T-helper 2 cell treated with Interferon-gamma antibody and Interleukin-4, amounts not matched to agents 100 ng/mL and 5 ng/mL, for 36 hours (primary cell): ENCODE measurements around the gene ANKRD28. TPM values are rescaled to one million over a fixed set of nuclear protein-coding genes. Genes with fewer than 3 reads are reported as not detected.
"Not testable (repeated sequence)": the region's sequence is repeated elsewhere in the genome, so short reads cannot be mapped to it uniquely, and the experiment has no call there.

Experiments
- intact Hi-C: fragments of 100-400 bp; cut with micrococcal nuclease; formaldehyde crosslinking; loops from one replicate; pipeline ENCODE4 v1.15.1; 2023
- total RNA-seq: library from RNA; stranded (reverse); gene quantifications from 2 replicates; pipeline ENCODE4 v1.2.3, GENCODE V29; 2022

Gene ANKRD28
- total RNA-seq, result 58.4 and 60.4 TPM in 2 replicates

DNA sequence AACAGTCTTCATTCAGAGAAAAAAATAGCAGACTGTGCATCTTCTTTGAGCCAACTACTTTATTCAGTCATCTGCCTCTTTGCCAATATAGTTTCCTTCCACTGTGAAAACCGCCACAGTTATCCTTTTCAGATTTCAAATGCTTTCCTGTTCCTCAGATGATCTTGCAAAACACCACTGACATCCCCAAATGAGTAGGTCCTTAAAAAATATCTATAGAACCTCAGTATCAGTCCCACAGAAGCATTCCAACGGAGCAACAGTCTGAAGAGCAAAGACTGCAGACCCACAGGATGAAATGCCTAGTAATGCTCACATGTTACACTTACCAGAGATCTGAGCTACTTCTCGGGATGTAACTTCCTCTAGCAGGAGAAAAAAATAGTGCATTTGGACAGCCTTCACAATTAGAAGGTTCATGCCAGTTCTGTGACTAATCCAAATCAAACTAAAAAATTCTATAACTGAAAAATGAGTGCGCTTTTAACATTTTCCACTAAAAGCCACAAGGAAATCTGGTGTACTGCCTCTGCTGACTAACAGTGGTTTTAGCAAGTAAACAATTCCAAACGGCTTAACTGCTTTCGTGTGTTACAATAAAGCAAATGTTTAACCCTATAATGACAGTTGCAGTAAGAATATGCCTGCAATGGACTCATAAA, at the start of gene ANKRD28:
Gene ANKRD28, minus strand, starts transcription at position 338 of the 662 bp plus-strand sequence. CDS start 1,458 bp downstream, outside the sequence.
- intact Hi-C loops, result loop anchor here (2.0 to 10.0 kb wide), 5 partner anchors 13 to 593 kb away; partner anchors contain the start of genes BTD, CAPN7, EAF1 and HACL1

DNA sequence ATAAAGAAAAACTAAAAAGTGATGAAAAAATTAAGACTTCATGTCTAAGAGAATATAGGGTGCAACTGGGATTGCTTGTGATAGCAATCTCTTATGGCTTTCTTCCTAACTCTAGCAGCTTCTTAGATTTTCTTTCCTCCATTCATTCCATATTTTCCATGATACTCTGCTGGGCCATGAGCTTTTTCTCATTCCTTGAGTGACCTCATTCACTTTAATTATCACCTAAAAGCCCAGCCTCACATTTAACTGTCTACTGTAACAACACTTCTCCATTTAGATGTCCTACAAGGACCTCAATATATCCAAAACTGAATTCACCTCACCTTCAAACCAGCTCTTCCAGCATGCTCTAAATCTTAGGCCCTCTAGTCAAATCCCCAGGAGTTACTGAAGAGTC, 49.5 kb upstream of the ANKRD28 start:
- intact Hi-C loops, result no loop called here

DNA sequence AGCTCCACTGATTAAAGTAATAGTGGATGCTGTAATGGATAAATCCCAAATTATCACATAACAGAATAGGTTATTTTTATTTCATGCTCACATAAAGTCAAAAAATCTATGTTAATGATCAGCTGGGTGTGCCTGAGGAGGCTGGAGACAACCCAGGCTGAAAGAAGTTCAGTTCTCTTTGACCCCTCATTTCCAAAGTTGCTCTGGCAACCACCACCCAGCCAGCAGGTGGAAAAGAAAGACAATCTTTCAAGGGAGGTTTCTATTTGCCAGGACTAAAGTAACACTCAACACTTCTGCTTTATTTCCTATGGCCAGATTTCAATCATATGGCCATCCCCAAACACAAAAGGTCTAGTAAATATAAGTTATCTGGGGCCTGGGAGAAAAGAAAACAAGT, 48.8 kb upstream of the ANKRD28 start:
- intact Hi-C loops, result no loop called here

DNA sequence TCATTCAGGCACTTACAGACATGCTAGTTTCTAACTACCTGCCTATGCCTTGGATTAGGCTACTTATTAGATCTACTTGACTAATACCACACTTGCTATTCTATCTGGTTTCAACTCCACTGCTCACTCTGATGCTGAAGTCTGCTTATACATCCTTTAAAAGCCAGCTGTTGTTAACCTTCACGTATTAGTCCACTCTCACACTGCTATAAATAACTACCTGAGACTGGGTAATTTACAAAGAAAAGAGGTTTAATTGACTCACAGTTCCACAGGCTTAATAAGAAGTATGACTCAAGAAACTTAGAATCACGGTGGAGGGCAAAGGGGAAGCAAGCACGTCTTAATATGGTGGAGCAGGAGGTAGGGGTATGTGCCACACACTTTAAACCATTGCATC, 47.7 kb upstream of the ANKRD28 start:
- intact Hi-C loops, result no loop called here

DNA sequence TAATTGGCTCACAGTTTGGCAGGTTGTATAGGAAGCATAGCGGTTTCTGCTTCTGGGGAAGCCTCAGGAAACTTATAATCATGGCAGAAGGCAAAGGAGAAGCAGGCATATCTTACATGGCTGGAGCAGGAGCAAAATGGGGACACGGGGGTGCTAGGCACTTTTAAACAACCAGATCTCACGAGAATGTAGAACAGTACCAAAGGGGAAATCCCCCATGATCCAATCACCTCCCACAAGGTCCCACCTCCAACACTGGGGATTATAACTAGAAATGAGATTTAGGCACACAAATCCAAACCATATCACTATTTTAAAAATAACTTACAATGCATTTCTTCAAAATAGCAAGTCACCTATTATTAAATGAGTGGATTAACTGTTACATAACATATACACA, 47.1 kb upstream of the ANKRD28 start:
- intact Hi-C loops, result no loop called here

DNA sequence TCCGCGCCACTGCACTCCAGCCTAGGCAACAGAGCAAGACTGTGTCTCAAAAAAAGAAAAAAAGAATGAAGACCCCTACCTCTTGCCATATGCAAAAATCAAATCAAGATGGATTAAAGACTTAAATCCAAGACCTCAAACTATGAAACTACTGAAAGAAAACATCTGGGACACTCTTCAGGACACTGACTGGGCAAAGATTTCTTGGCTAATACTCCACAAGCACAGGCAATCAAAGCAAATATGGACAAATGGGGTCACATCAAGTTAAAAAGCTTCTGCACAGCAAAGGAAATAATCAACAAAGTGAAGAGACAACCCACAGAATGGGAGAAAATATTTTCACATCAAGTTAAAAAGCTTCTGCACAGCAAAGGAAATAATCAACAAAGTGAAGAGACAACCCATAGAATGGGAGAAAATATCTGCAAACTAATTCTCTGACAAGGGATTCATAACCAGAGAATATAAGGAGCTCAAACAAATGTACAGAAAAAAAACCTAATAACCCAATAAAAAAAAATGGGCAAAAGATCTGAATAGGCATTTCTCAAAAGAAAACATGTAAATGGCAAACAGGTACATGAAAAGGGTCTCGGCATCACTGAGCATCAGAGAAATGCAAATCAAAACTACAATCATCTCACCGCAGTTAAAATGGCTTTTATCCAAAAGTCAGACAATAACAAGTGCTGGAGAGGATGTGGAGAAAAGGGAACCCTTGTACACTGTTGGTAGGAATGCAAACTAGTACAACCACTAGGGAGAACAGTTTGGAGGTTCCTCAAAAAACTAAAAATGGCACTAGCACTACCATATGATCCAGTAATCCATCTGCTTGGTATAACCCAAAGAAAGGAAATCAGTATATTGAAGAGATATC, 43.6 kb upstream of the ANKRD28 start:
- intact Hi-C loops, result not testable (repeated sequence)

DNA sequence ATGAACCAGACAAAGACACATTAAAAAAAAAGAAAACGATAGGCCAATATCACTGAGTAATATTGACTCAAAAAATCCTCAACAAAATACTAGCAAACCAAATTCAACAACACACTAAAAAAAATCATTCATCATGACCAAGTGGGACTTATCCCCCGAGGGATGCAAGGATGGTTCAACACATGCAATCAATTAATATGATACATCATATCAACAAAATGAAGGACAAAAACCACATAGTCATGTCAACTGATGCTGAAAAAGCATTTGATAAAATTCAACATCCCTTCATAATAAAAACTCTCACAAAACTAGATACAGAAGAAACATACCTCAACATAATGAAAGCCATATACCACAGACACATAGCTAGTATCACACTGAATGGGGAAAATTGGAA, 41.8 kb upstream of the ANKRD28 start:
- intact Hi-C loops, result no loop called here

DNA sequence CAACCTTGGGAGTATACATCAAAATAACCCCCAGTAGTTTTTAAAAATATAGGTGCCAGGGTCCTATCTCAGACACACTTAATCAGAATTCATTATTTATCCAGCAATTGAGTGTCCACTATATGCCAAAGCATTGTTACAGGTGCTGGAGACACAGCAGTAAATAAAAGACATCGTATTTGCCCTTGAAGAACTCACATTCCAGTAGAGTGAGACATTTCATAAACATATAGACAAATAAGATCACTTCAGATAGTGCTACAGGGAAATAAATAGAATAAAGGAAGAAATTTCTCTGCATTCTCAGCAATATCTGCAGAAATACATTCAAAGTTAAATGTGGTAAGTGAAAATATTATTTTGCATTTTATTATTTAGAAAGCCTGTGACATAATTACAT, 34.1 kb upstream of the ANKRD28 start:
- intact Hi-C loops, result no loop called here

DNA sequence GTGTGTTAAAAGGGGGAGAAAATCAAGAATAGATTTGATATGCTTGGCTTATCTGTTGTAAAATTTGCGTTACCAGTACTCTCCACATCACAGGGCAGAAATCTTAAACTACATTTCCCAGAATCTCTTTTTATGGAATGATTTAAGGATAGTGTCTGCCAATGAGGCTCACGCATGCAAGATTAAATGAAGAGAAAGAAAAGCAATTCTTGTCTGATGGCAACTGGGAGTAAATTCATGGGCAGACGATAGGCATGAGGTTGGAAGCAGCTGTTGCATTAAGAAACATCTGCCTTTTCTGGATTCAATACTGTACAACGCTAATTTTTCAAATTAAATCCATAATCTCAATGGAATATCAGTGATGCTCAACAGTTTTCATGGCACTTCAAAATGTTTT, 27.2 kb upstream of the ANKRD28 start:
- intact Hi-C loops, result no loop called here

DNA sequence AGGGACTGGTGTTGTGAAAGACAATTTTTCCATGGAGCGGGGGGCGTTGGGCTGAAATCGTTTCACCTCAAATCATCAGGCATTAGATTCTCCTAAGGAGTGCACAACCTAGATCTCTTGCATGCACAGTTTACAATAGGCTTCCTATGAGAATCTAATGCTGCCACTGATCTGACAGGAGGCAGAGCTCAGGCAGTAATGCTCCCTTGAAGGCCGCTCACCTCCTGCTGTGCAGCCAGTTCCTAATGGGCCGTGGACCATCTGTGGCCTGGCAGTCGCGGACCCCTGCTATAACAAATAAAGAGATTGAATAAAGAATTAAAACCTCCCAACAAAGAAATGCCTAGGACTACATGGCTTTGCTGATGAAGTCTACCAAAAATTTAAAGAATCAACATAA, 25.3 kb upstream of the ANKRD28 start:
- intact Hi-C loops, result no loop called here

DNA sequence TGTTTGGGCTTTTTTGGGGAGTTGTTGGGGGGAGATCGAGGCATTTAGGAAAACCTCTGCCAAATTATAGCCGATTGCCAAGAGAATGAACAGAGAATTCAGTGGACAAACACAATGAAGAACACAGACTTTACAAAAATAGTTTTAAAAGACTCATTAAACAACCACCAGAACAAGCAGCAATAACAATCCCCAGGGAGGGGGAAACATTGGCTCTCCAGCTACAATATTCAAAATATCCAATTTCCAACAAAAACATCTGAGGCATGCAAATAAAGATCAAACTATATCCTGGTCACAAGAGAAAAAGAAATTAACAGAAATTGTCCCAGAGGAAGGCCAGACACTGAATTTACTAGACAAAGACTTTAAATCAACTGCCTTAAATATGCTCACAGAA, 24.5 kb upstream of the ANKRD28 start:
- intact Hi-C loops, result no loop called here

DNA sequence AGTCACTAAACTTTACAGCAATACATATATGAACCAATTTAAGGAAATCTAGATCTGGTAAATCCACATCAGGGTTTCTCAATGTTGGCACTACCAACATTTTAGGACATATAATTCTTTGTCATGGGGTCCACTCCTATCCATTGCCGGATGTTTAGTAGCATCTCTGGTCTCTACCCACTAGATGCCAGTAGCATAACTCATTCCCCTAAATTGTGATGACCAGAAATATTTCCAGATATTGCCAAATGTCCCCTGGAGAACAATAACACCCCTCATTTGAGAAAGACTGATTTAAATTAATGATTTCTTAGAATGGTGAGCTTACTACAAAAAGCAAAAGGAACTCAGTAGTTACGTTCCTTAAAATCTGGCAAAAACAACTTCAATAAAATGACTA, 23.1 kb upstream of the ANKRD28 start:
- intact Hi-C loops, result no loop called here

DNA sequence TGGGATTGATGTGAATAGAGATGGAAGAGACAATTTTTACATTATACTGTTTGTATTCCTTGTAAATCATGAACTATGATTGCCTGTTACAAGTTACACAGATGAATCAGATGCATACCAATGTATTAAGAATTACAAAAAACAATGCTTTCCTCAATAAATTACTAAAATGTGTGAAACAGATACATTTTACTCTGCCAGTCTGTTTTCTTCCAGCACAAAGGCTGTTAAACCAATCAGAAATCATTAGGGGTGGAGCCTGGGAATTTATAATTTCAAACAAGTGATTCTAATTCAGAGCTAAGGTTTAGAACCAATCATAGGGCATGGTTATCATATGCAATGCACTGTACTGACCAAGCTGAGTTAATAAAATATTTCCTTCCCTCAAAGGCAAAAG, 21.8 kb upstream of the ANKRD28 start:
- intact Hi-C loops, result loop anchor here (5.0 kb wide), 1 partner anchor 133 kb away; no protein-coding TSS in a partner anchor

DNA sequence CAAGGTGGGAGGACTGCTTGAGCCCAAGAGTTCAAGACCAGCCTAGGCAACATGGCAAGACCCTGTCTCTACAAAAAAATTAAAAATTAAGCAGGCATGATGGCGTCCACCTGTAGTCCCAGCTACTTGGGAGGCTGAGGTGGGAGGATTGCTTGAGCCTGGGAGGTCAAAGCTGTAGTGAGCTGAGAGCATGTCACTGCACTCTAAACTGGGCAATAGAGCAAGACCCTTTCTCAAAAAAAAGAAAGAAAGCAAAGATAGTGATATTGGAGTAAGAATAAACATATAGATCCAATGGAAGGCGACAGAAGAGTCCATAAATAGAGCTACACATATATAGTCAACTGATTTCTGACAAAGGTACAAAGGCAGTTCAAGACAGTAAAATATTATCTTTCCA, 21.3 kb upstream of the ANKRD28 start:
- intact Hi-C loops, result loop anchor here (5.0 kb wide), 1 partner anchor 133 kb away; no protein-coding TSS in a partner anchor

DNA sequence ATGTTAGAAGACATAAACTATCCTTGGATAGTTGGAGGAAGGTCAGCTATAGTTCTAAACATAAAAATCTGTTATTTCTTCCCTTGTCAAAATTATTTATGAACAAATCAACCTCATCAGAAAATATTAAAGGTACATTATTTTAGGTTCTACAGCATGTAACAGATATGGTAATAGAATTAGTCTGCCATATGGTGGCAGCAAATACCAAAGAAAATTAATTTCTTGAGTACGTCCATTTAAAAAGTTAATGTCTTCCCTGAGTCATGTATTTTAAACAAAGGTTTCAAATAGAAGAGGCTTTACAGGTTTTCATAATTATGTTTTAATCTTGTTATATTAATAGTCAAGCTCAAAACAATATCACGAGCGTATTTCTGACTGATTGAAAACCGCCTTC, 17.9 kb upstream of the ANKRD28 start:
- intact Hi-C loops, result loop anchor here (1.0 to 5.0 kb wide), 3 partner anchors 137 to 432 kb away; no protein-coding TSS in a partner anchor

DNA sequence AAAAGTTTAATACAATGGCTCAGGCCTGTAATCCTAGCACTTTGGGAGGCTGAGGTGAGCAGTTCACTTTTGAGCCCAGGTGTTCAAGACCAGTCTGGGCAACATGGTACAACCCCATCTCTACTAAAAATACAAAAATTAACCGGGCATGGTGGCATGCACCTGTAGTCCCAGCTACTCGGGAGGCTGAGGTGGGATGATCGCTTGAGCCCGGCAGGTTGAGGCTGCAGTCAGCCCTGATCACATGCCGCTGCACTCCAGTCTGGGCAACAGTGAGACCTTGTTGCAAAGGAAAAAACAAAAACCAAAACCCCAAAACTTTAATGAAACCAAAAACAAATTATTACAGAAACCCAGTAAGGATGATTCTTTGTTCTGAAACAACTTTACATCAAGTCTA, 15.3 kb upstream of the ANKRD28 start:
- intact Hi-C loops, result not testable (repeated sequence)

DNA sequence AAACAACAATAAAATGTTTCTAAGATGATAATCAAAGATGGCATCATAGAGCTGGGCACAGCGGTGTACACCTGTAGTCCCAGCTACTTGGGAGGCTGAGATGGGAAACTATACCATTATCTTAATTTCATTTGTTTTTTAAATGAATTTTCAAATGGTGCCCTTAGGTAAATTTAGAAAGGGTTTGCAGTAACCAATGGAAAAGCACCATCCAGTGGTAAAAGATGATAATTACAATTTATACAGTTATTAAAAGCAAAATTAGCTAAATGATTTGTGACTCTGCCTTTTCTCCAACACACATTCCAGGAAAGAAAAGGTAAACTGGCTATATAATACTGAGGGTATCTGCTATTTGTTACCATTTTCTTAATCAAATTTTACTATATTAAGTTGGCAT, 14.4 kb upstream of the ANKRD28 start:
- intact Hi-C loops, result loop anchor here (1.0 kb wide), 1 partner anchor 182 kb away; no protein-coding TSS in a partner anchor

DNA sequence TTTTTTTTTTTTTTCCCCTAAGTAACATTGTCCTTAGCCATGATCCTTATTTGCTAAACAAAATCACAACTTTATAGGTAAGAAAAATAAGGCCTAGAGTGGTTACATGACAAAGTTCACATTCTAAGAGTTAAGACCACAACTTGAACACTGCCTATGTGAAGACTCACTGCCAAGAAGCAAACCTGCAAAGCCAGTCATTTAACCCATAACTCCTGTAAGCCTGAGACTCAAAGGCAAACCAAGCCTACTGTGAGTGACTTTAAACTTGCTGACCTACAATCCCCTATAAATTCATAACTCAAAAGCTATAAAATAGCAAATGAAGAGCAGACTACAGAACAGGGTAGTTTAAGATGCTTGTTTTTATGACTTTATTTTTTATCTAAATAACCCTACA, 12.9 kb upstream of the ANKRD28 start:
- intact Hi-C loops, result loop anchor here (2.0 kb wide), 1 partner anchor 14 kb away; the partner anchor contains the start of gene ANKRD28

DNA sequence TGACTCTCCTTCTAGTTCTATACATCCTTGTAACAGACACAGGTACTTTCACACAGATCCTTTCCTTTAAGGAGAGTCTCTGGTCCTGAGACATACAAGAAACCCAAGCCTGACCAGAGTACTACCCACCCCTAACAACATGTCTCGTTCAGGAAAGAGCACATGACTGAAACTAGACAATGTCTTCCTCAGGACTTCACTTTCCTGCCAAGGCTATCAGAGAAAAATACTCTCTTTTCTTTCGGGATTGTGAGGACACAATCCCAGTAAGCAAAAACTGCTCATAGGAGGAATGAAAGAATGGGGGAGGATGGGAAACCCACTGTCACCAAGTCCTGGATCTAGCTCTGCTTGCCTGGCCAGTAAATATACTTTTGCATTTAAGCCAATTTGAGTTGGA, 11.5 kb upstream of the ANKRD28 start:
- intact Hi-C loops, result no loop called here

DNA sequence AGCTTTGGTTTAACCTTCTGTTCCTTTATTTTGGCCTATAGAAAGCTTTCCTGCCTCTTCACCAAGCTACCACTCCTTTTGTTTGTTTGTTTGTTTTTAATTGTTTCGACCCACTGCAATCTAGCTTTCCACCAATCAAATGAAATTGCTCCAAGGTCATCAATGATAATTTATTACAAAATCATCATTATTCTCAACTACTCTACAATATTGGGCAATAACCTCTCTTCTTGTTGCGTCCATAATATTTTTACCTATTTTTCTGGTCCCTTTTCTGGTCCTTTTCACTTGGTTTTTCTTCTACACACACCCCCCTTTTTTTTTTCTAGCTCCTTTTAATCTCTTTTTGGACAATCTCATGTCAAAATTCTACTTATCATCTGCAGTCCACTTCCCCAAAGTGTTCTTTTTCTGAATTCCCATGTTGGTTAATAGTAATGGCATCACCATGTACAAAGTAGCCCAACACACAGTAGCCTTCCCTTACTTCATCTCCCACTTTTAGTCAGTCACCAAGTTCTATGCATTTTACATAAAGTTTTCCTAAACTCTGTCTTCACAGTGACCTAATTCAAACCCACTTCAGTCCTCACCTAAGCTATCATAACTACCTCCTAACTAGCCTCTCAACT, 11.0 kb upstream of the ANKRD28 start:
- intact Hi-C loops, result no loop called here

DNA sequence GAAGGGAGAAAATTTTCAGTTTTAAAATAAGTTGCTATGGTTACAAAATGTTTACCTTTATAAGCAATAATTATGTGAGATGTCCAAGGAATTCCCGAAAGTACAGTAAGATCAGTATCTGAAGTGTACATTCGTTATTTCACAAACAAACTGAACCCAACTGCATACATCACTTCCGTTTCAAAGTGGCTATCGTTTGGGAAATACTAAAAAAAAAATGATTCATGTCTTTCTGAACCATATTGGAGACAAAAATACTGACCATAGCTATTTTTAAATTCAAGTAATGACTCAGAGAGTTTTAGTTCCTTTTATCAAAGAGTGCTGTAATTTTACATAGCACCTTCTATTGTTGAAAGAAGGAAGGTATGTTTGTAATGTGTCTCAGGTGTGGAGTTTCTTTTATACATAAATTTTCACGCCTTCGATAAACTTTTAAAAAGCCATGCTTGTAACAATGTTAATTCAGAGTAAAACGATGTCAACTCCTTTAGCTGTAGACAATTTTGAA, 8.0 kb upstream of the ANKRD28 start:
- intact Hi-C loops, result no loop called here
